K562 (cell line): ENCODE measurements around the gene EPX. TPM values are rescaled to one million over a fixed set of nuclear protein-coding genes. Genes with fewer than 3 reads are reported as not detected.
A peak's percentile ranks its signal among the peaks of the same experiment; 100 is the strongest.

Experiments used
- ATF1 ChIP-seq, 2 experiments: fragments of 450-650 bp in 1 of 2; IDR thresholded peaks; 2 replicates each; pipeline ENCODE4 v1.6.1; 2016; ENCODE audit warnings: missing compliant biosample characterization in 1 of 2, missing genetic modification characterization in 1 of 2
- ATF7 ChIP-seq: fragments of 450-650 bp; IDR thresholded peaks from 2 replicates; pipeline ENCODE4 v1.7.1; 2014; ENCODE audit warnings: mild to moderate bottlenecking, moderate library complexity
- CAMTA2 ChIP-seq: fragments of 250-450 bp; sonication (Bioruptor Pico); conservative IDR thresholded peaks from 2 replicates; pipeline ENCODE4 v1.5.1; 2022
- CHCHD3 ChIP-seq: fragments of 250-450 bp; sonication (Bioruptor Pico); IDR thresholded peaks from 2 replicates; pipeline ENCODE4 v2.1.2; 2022; ENCODE audit warnings: mild to moderate bottlenecking
- HDGF ChIP-seq: fragments of 450-650 bp; IDR thresholded peaks from 2 replicates; pipeline ENCODE4 v1.6.1; 2016
- KLF6 ChIP-seq: fragments of 250-450 bp; sonication (Bioruptor Pico); IDR thresholded peaks from 2 replicates; pipeline ENCODE4 v1.4.0; 2020; ENCODE audit warnings: mild to moderate bottlenecking, moderate library complexity, borderline replicate concordance
- MAZ ChIP-seq, 2 experiments: fragments of 450-650 bp in 1 of 2; sonication (generic) in 1 of 2; formaldehyde crosslinking; IDR thresholded peaks in 1 of 2; conservative IDR thresholded peaks in 1 of 2; 2 replicates each; pipeline versions ENCODE4 v1.4.0 to v1.5.0; 2020; ENCODE audit warnings: mild to moderate bottlenecking in 1 of 2, missing genetic modification reagents in 1 of 2
- MCM5 ChIP-seq: fragments of 450-650 bp; IDR thresholded peaks from 2 replicates; pipeline ENCODE4 v1.6.1; 2016; ENCODE audit warnings: low read depth
- NFYB ChIP-seq: IDR thresholded peaks from 2 replicates; pipeline ENCODE4 v1.6.1; 2011; ENCODE audit warnings: mild to moderate bottlenecking, moderate library complexity; ENCODE audit not compliant: insufficient read length; ENCODE audit errors: extremely low read depth
- NR3C1 ChIP-seq: sonication (generic); formaldehyde crosslinking; IDR thresholded peaks from 2 replicates; pipeline ENCODE4 v1.8.1; 2022; ENCODE audit warnings: missing genetic modification reagents
- NRF1 ChIP-seq, 2 experiments: fragments of 450-650 bp; IDR thresholded peaks in 1 of 2; conservative IDR thresholded peaks in 1 of 2; 2 replicates each; pipeline ENCODE4 v1.6.1; 2014; ENCODE audit warnings: mild to moderate bottlenecking in 2 of 2
- POLR2H ChIP-seq: IDR thresholded peaks from 2 replicates; pipeline ENCODE4 v1.6.1; 2016; ENCODE audit warnings: missing genetic modification characterization, low read depth, mild to moderate bottlenecking, control low read depth, missing compliant biosample characterization, moderate library complexity
- PRPF4 ChIP-seq: fragments of 200-400 bp; formaldehyde crosslinking; IDR thresholded peaks from one replicate; pipeline ENCODE4 v1.6.1; 2017; ENCODE audit warnings: low read length, low read depth, mild to moderate bottlenecking; ENCODE audit not compliant: insufficient read depth, poor library complexity, severe bottlenecking
- RFX7 ChIP-seq: fragments of 250-450 bp; sonication (Bioruptor Pico); IDR thresholded peaks from 2 replicates; pipeline ENCODE4 v1.5.1; 2021; ENCODE audit warnings: mild to moderate bottlenecking
- SOX6 ChIP-seq: fragments of 450-650 bp; IDR thresholded peaks from 2 replicates; pipeline ENCODE4 v1.6.1; 2014; ENCODE audit warnings: mild to moderate bottlenecking
- TAF9B ChIP-seq: fragments of 450-650 bp; IDR thresholded peaks from 2 replicates; pipeline ENCODE4 v1.6.1; 2018; ENCODE audit warnings: mild to moderate bottlenecking; ENCODE audit not compliant: partially characterized antibody
- TCF7 ChIP-seq: sonication (generic); IDR thresholded peaks from 2 replicates; pipeline ENCODE4 v1.6.1; 2016; ENCODE audit warnings: antibody characterized with exemption, borderline replicate concordance
- ZFPM2 ChIP-seq: fragments of 250-450 bp; sonication (Bioruptor Pico); IDR thresholded peaks from 2 replicates; pipeline ENCODE4 v1.5.1; 2022; ENCODE audit warnings: mild to moderate bottlenecking
- ZNF133 ChIP-seq: fragments of 250-450 bp; sonication (Bioruptor Pico); IDR thresholded peaks from 2 replicates; pipeline ENCODE4 v1.4.0; 2020; ENCODE audit warnings: mild to moderate bottlenecking
- ZNF311 ChIP-seq: fragments of 250-450 bp; sonication (Bioruptor Pico); IDR thresholded peaks from 2 replicates; pipeline ENCODE4 v1.4.0; 2020; ENCODE audit warnings: mild to moderate bottlenecking, moderate library complexity
- ZNF512 ChIP-seq: IDR thresholded peaks from 2 replicates; pipeline ENCODE4 v1.6.1; 2016; ENCODE audit warnings: missing genetic modification characterization, missing compliant biosample characterization
- ZNF77 ChIP-seq: fragments of 250-450 bp; sonication (Bioruptor Pico); IDR thresholded peaks from 2 replicates; pipeline ENCODE4 v1.5.0; 2020
- polyA plus RNA-seq, 8 experiments: library from polyadenylated mRNA; depleted of rRNA in 4 of 8; stranded (reverse) in 5 of 8; unstranded in 3 of 8; fragments of >200 nt; fragmentation: Nextera tagmentation in 2 of 8; fragmentation: Illumina TruSeq in 1 of 8; extraction: Ambion mirVana in 2 of 8; extraction: Trizol in 1 of 8; gene quantifications; 2 replicates each; pipeline versions ENCODE4 v1.2.1 to v1.2.3, GENCODE V29; 2011 to 2014; ENCODE audit warnings: inconsistent platforms in 1 of 8, missing spikeins in 1 of 8
- total RNA-seq, 7 experiments: library from RNA; depleted of rRNA in 6 of 7; stranded (reverse); fragments of >200 nt in 6 of 7; fragmentation: Illumina TruSeq in 2 of 7; extraction: Trizol in 2 of 7; gene quantifications; 2 replicates each; pipeline versions ENCODE4 v1.2.1 to v1.2.3, GENCODE V29; 2011 to 2021; ENCODE audit warnings: low replicate concordance in 1 of 7
- TF ChIP-seq, protein P1 (sequence below): sonication (generic); formaldehyde crosslinking; IDR thresholded peaks from 2 replicates; pipeline ENCODE4 v1.8.0; 2022; ENCODE audit warnings: missing genetic modification reagents, mild to moderate bottlenecking, moderate library complexity, borderline replicate concordance
- TF ChIP-seq, protein P2 (sequence below): IDR thresholded peaks from 2 replicates; pipeline ENCODE4 v1.6.1; 2011; ENCODE audit not compliant: insufficient read length; ENCODE audit errors: extremely low read depth
- TF ChIP-seq, protein P3 (sequence below): IDR thresholded peaks from 2 replicates; pipeline ENCODE4 v1.6.1; 2011; ENCODE audit warnings: borderline replicate concordance, low read depth, mild to moderate bottlenecking, moderate library complexity, low read length; ENCODE audit not compliant: insufficient read depth, poor library complexity, severe bottlenecking

The EPX gene
- total and polyA plus RNA-seq, 9 of the 15 experiments (the other 6 are each of a cell fraction or from before 2014, with no cell fraction given) = 0.07 to 0.33 (median 0.19) TPM; not detected in 3

DNA sequence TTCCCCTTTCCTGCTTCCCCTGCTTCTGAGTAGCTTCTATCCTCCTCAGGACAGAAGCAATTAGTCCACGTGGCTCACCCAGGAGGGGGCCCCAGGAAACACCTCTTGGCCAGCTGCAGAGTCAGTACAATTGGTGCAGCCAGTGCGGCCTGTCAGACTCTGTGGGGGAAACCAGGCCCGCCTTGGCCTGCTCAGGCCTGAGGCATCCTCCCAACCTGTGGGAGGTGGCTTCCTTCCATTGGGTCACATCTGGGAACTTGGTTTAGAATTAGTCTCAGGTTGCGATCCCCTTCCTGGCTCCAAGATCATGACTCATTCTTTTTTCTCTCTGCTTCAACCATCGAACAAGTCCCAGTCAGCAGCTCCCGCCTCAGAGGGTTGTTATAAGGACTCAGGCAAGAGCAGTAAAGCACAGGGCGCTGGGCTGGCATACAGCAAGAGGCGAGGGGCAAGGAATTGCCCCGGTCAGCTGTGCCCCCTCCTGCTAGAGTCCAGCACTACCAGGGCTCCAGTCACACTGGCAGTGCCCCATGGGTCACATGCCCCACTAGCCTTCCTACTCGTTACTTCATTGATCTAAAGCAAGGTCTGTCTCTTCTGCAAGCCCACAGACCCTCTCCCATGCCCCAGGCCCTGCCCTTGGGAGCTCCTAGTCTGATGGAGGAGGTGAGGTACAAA is 8.1 kb upstream of the EPX start (continued):
- TF ChIP-seq RFX7 = no peak
- TF ChIP-seq ATF1 (CRISPR knock-in tag; IDR thresholded peaks at IDR 0.05) = no peak
- TF ChIP-seq ATF1 (tag; IDR thresholded peaks at IDR 0.05) = no peak
- no peak for TF ChIP-seq HDGF
- no peak for TF ChIP-seq ZFPM2
- TF ChIP-seq NFYB = no peak
- no peak for TF ChIP-seq TCF7
- TF ChIP-seq, protein P1, sequence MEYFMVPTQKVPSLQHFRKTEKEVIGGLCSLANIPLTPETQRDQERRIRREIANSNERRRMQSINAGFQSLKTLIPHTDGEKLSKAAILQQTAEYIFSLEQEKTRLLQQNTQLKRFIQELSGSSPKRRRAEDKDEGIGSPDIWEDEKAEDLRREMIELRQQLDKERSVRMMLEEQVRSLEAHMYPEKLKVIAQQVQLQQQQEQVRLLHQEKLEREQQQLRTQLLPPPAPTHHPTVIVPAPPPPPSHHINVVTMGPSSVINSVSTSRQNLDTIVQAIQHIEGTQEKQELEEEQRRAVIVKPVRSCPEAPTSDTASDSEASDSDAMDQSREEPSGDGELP = 0 out of 2 replicates have a peak, but pooled peaks have one; percentile 36
- TF ChIP-seq NRF1 (conservative IDR thresholded peaks at IDR 0.05 in 1 of 2, IDR thresholded peaks at IDR 0.05 in 1 of 2) = peak; percentile 35 to 45; a peak in 2 of 4 replicates
- no peak for TF ChIP-seq ZNF512 (tag)
- TF ChIP-seq ZNF77 = no peak
- peak; percentile 15; the same call in 1 of the 2 replicates for TF ChIP-seq KLF6 (CRISPR knock-in tag)
- TF ChIP-seq ZNF133 (CRISPR knock-in tag) = no peak
- no peak for TF ChIP-seq SOX6
- no peak for TF ChIP-seq TAF9B
- no peak for TF ChIP-seq CAMTA2
- TF ChIP-seq ATF7 = no peak
- no peak; the same call in 1 of the 2 replicates for TF ChIP-seq ZNF311 (CRISPR knock-in tag)
- TF ChIP-seq MCM5 = no peak
- TF ChIP-seq, protein P2, sequence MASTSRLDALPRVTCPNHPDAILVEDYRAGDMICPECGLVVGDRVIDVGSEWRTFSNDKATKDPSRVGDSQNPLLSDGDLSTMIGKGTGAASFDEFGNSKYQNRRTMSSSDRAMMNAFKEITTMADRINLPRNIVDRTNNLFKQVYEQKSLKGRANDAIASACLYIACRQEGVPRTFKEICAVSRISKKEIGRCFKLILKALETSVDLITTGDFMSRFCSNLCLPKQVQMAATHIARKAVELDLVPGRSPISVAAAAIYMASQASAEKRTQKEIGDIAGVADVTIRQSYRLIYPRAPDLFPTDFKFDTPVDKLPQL = no peak
- no peak for TF ChIP-seq NR3C1
- TF ChIP-seq CHCHD3 (CRISPR knock-in tag) = no peak
- TF ChIP-seq, protein P3, sequence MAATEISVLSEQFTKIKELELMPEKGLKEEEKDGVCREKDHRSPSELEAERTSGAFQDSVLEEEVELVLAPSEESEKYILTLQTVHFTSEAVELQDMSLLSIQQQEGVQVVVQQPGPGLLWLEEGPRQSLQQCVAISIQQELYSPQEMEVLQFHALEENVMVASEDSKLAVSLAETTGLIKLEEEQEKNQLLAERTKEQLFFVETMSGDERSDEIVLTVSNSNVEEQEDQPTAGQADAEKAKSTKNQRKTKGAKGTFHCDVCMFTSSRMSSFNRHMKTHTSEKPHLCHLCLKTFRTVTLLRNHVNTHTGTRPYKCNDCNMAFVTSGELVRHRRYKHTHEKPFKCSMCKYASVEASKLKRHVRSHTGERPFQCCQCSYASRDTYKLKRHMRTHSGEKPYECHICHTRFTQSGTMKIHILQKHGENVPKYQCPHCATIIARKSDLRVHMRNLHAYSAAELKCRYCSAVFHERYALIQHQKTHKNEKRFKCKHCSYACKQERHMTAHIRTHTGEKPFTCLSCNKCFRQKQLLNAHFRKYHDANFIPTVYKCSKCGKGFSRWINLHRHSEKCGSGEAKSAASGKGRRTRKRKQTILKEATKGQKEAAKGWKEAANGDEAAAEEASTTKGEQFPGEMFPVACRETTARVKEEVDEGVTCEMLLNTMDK = no peak
- no peak for TF ChIP-seq POLR2H (tag)
- no peak for TF ChIP-seq PRPF4
- TF ChIP-seq MAZ (CRISPR knock-in tag; conservative IDR thresholded peaks at IDR 0.05 in 1 of 2, IDR thresholded peaks at IDR 0.05 in 1 of 2) = peak in 1 of 2 experiments; percentile 49; a peak in 1 of 4 replicates
